H9 (cell line): ENCODE results near the gene TM4SF20. TPM values are rescaled to one million over a fixed set of nuclear protein-coding genes. Genes with fewer than 3 reads are reported as not detected.

Experiments
- DNase-seq: peaks from one replicate; pipeline ENCODE4 v3.0.0-alpha.2; 2017
- H2AFZ ChIP-seq: one replicate; pipeline ENCODE4 v1.6.1; 2013; ENCODE audit warnings: mild to moderate bottlenecking, low read length, control low read depth, moderate library complexity
- H2AK5ac ChIP-seq: 2 replicates; pipeline ENCODE4 v1.6.1; 2013; ENCODE audit warnings: low read length, control low read depth, mixed read lengths; ENCODE audit not compliant: insufficient read length
- H2BK120ac ChIP-seq: one replicate; pipeline ENCODE4 v1.6.1; 2013; ENCODE audit warnings: low read depth, mild to moderate bottlenecking, low read length, control low read depth, inconsistent platforms; ENCODE audit not compliant: poor library complexity, severe bottlenecking
- H2BK12ac ChIP-seq: 2 replicates; pipeline ENCODE4 v1.6.1; 2013; ENCODE audit warnings: low read length, control low read depth, mixed read lengths, low read depth; ENCODE audit not compliant: insufficient read length
- H2BK15ac ChIP-seq: 2 replicates; pipeline ENCODE4 v1.6.1; 2013; ENCODE audit warnings: low read depth, low read length, control low read depth
- H2BK20ac ChIP-seq: one replicate; pipeline ENCODE4 v1.6.1; 2013; ENCODE audit warnings: low read depth, mild to moderate bottlenecking, low read length, control low read depth, inconsistent platforms; ENCODE audit not compliant: poor library complexity, severe bottlenecking
- H2BK5ac ChIP-seq: 2 replicates; pipeline ENCODE4 v1.6.1; 2013; ENCODE audit warnings: low read length, control low read depth, mixed read lengths; ENCODE audit not compliant: insufficient read length
- H3K14ac ChIP-seq: 2 replicates; pipeline ENCODE4 v1.6.1; 2013; ENCODE audit warnings: low read length, control low read depth; ENCODE audit not compliant: insufficient read depth
- H3K18ac ChIP-seq: 2 replicates; pipeline ENCODE4 v1.6.1; 2013; ENCODE audit warnings: low read depth, mild to moderate bottlenecking, mixed read lengths, low read length, control low read depth; ENCODE audit not compliant: insufficient read length
- H3K23ac ChIP-seq: 2 replicates; pipeline ENCODE4 v1.6.1; 2013; ENCODE audit warnings: low read length, control low read depth, mixed read lengths, low read depth; ENCODE audit not compliant: insufficient read length
- H3K23me2 ChIP-seq: 2 replicates; pipeline ENCODE4 v1.6.1; 2013; ENCODE audit warnings: low read depth, mild to moderate bottlenecking, mixed read lengths, low read length, control low read depth; ENCODE audit not compliant: insufficient read length, poor library complexity, severe bottlenecking
- H3K27ac ChIP-seq: 2 replicates; pipeline ENCODE4 v1.5.1; 2013; ENCODE audit warnings: low read length, control low read depth, mixed read lengths, low read depth; ENCODE audit not compliant: insufficient read length
- H3K27me3 ChIP-seq: 2 replicates; pipeline ENCODE4 v1.6.1; 2013; ENCODE audit warnings: low read length, control low read depth, inconsistent platforms; ENCODE audit not compliant: insufficient read depth
- H3K4ac ChIP-seq: 2 replicates; pipeline ENCODE4 v1.6.1; 2013; ENCODE audit warnings: low read depth, mild to moderate bottlenecking, control low read depth, inconsistent platforms, low read length, moderate library complexity
- H3K4me1 ChIP-seq: 2 replicates; pipeline ENCODE4 v1.6.1; 2013; ENCODE audit warnings: low read length, control low read depth, inconsistent platforms; ENCODE audit not compliant: insufficient read depth
- H3K4me2 ChIP-seq: 2 replicates; pipeline ENCODE4 v1.6.1; 2013; ENCODE audit warnings: low read length, control low read depth, mixed read lengths; ENCODE audit not compliant: insufficient read length, insufficient read depth
- H3K56ac ChIP-seq: 2 replicates; pipeline ENCODE4 v1.6.1; 2013; ENCODE audit warnings: low read depth, mild to moderate bottlenecking, mixed read lengths, low read length, control low read depth; ENCODE audit not compliant: insufficient read length
- H3K79me1 ChIP-seq: 2 replicates; pipeline ENCODE4 v1.6.1; 2013; ENCODE audit warnings: low read depth, mild to moderate bottlenecking, moderate library complexity, low read length, control low read depth, inconsistent platforms; ENCODE audit not compliant: insufficient read depth, poor library complexity, severe bottlenecking
- H3K79me2 ChIP-seq: 2 replicates; pipeline ENCODE4 v1.6.1; 2013; ENCODE audit warnings: low read length, control low read depth, inconsistent platforms; ENCODE audit not compliant: insufficient read depth
- H3K9ac ChIP-seq: 2 replicates; pipeline ENCODE4 v1.6.1; 2013; ENCODE audit warnings: low read length, control low read depth, mixed read lengths; ENCODE audit not compliant: insufficient read length; ENCODE audit errors: extremely low read depth
- H3K9me3 ChIP-seq: one replicate; pipeline ENCODE4 v1.6.1; 2013; ENCODE audit warnings: low read depth, low read length, inconsistent platforms; ENCODE audit not compliant: control insufficient read depth
- H3T11ph ChIP-seq: one replicate; pipeline ENCODE4 v1.6.1; 2013; ENCODE audit warnings: mild to moderate bottlenecking, low read length, control low read depth, inconsistent platforms
- H4K20me1 ChIP-seq: one replicate; pipeline ENCODE4 v1.6.1; 2013; ENCODE audit not compliant: control insufficient read depth, insufficient read length, insufficient read depth
- H4K5ac ChIP-seq: 2 replicates; pipeline ENCODE4 v1.6.1; 2013; ENCODE audit warnings: low read depth, mild to moderate bottlenecking, mixed read lengths, low read length, control low read depth; ENCODE audit not compliant: insufficient read length
- H4K8ac ChIP-seq: replicated peaks from 2 replicates; pipeline ENCODE4 v1.6.1; 2013; ENCODE audit warnings: low read length, control low read depth, mixed read lengths, low read depth; ENCODE audit not compliant: insufficient read length
- H4K91ac ChIP-seq: 2 replicates; pipeline ENCODE4 v1.6.1; 2013; ENCODE audit warnings: low read depth, mild to moderate bottlenecking, moderate library complexity, mixed read lengths, low read length, control low read depth; ENCODE audit not compliant: insufficient read length
- H3K27ac Mint-ChIP-seq, 3 experiments: 2 replicates in 2 of 3; 3 replicates in 1 of 3; pipeline ENCODE4 v1.8.0; 2020 to 2021; ENCODE audit warnings: mixed read lengths in 3 of 3, mild to moderate bottlenecking in 1 of 3, moderate library complexity in 1 of 3
- H3K27me3 Mint-ChIP-seq: 2 replicates; pipeline ENCODE4 v1.8.0; 2021; ENCODE audit warnings: low read depth, mild to moderate bottlenecking, moderate library complexity, mixed read lengths
- H3K36me3 Mint-ChIP-seq, 3 experiments: 2 replicates in 2 of 3; 3 replicates in 1 of 3; pipeline ENCODE4 v1.8.0; 2020 to 2021; ENCODE audit warnings: low read depth in 3 of 3, mixed read lengths in 3 of 3; ENCODE audit not compliant: insufficient read depth in 1 of 3
- H3K4me1 Mint-ChIP-seq, 2 experiments: 2 replicates each; pipeline ENCODE4 v1.8.0; 2020; ENCODE audit warnings: mixed read lengths in 2 of 2
- H3K4me3 Mint-ChIP-seq, 2 experiments: 2 replicates in 1 of 2; 3 replicates in 1 of 2; pipeline ENCODE4 v1.8.0; 2020 to 2021; ENCODE audit warnings: mild to moderate bottlenecking in 2 of 2, mixed read lengths in 2 of 2, moderate library complexity in 1 of 2
- H3K9me3 Mint-ChIP-seq, 2 experiments: 2 replicates in 1 of 2; 3 replicates in 1 of 2; pipeline ENCODE4 v1.8.0; 2020; ENCODE audit warnings: mild to moderate bottlenecking in 2 of 2, mixed read lengths in 2 of 2, moderate library complexity in 1 of 2
- CTCF ChIP-seq: fragments of 200-600 bp; sonication (generic); conservative IDR thresholded peaks from 3 replicates; pipeline ENCODE4 v1.8.0; 2021; ENCODE audit warnings: antibody characterized with exemption, mild to moderate bottlenecking
- WGBS: extraction: QIAGEN DNeasy Blood & Tissue Kit; methylation state at CpG from one replicate; pipeline ENCODE4 v1.1.7; 2013; ENCODE audit warnings: missing lambda C conversion rate, low lambda C conversion rate, mixed read lengths; ENCODE audit not compliant: insufficient read length; ENCODE audit errors: extremely low coverage; 5-methylcytosine and 5-hydroxymethylcytosine counted together
- total RNA-seq: library from RNA; stranded (reverse); gene quantifications from 2 replicates; pipeline ENCODE4 v1.2.1, GENCODE V29; 2021

Gene TM4SF20
- total RNA-seq, 1 experiment from 2014 or later, result not detected

DNA sequence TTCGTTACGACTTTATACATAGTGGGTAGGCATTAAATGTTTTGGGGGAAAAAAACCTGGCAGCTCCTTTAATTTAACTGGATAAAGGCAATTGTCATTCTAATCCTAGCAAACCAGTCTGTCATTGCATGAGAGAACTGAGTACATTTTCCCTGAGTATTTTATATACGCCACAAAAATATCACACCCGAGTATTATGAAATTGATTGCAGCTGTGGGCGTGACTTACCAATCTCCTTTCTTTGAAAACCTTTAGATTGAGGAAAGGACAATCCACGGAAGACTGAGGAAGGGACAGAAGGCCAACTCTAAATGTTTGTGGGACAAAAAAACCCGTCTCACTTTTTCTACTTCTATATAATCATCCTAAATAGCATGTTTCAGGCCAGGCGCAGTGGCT lies 9.0 kb downstream of the TM4SF20 start:
- H3K27me3 Mint-ChIP-seq, result no peaks in the 10 kb centered on the region

More for the DNA sequence above, 9.0 kb downstream of the TM4SF20 start:
- no peaks in the 10 kb centered on the region for H4K20me1 ChIP-seq
- H4K8ac ChIP-seq, result no peak overlapping the region
- H4K91ac ChIP-seq, result no peak overlapping the region
- no peaks in the 10 kb centered on the region for H3K79me1 ChIP-seq
- no peaks in the 10 kb centered on the region for H3K23me2 ChIP-seq
- H2BK12ac ChIP-seq, result no peak overlapping the region
- no peaks in the 10 kb centered on the region for H3K9me3 ChIP-seq
- H3K56ac ChIP-seq, result no peak overlapping the region
- no CpG with 5 or more reads among the region's 8 CpGs for WGBS
- no peak overlapping the region for H3K23ac ChIP-seq
- Mint-ChIP-seq H3K27ac (no peak overlapping the region), H3K36me3 (no peaks in the 10 kb centered on the region), H3K4me3 (no peak overlapping the region), H3K9me3 (no peaks in the 10 kb centered on the region), H3K4me1 (no peaks in the 10 kb centered on the region)
- H2BK20ac ChIP-seq, result no peak overlapping the region
- no peak for DNase-seq
- no peak overlapping the region for H3K4ac ChIP-seq
- no peaks in the 10 kb centered on the region; the same call in 1 of the 2 replicates for H3K4me1 ChIP-seq
- no peak overlapping the region for H2BK15ac ChIP-seq
- H3K18ac ChIP-seq, result no peak overlapping the region
- H2AFZ ChIP-seq, result no peak overlapping the region
- H3K79me2 ChIP-seq, result no peaks in the 10 kb centered on the region
- no peak overlapping the region for H3K14ac ChIP-seq
- no peak overlapping the region for H3K4me2 ChIP-seq
- H3K27ac ChIP-seq, result no peak overlapping the region
- no peak overlapping the region for H3K9ac ChIP-seq
- no peak overlapping the region for H4K5ac ChIP-seq
- no peak for TF ChIP-seq CTCF
- no peak overlapping the region for H2BK5ac ChIP-seq
- H3T11ph ChIP-seq, result no peak overlapping the region
- H2BK120ac ChIP-seq, result no peak overlapping the region
- no peak overlapping the region for H2AK5ac ChIP-seq
- H3K27me3 ChIP-seq, result no peaks in the 10 kb centered on the region
